Lung (tissue), 12 donors: ENCODE results near the gene NFYC. TPM values are rescaled to one million over a fixed set of nuclear protein-coding genes. Genes with fewer than 3 reads are reported as not detected.

ENCODE experiments used
- ATAC-seq: fragments of 200-7000 bp; cut with Tn5 transposase; one replicate; pipeline ENCODE4 v1.9.1; 2020; ENCODE audit warnings: moderate number of reproducible peaks; ENCODE audit not compliant: insufficient read depth, low FRiP score
- DNase-seq, 3 donors: peaks; one replicate each; pipeline ENCODE4 v3.0.0-alpha.2; 2013 to 2017
- H3K27ac ChIP-seq, 2 donors: one replicate each; pipeline ENCODE4 v1.5.1; 2013; ENCODE audit warnings: mild to moderate bottlenecking in 2 of 2, moderate library complexity in 2 of 2, control low read depth in 1 of 2, inconsistent platforms in 1 of 2, low read depth in 1 of 2, low read length in 1 of 2
- H3K27me3 ChIP-seq, 3 donors: one replicate each; pipeline ENCODE4 v1.5.1; 2013; ENCODE audit warnings: low read length in 2 of 3; ENCODE audit not compliant: control insufficient read depth in 3 of 3, insufficient read depth in 3 of 3
- H3K36me3 ChIP-seq, 4 donors: one replicate each; pipeline ENCODE4 v1.5.1; 2013; ENCODE audit warnings: low read length in 4 of 4, mild to moderate bottlenecking in 1 of 4, moderate library complexity in 1 of 4; ENCODE audit not compliant: control insufficient read depth in 4 of 4, insufficient read depth in 4 of 4
- H3K4me1 ChIP-seq, 5 donors: one replicate each; pipeline ENCODE4 v1.5.1; 2013; ENCODE audit warnings: low read length in 5 of 5, mild to moderate bottlenecking in 2 of 5, moderate library complexity in 1 of 5; ENCODE audit not compliant: control insufficient read depth in 5 of 5, insufficient read depth in 5 of 5
- H3K4me3 ChIP-seq: one replicate; pipeline ENCODE4 v1.5.1; 2013; ENCODE audit warnings: mild to moderate bottlenecking, control low read depth, moderate library complexity
- H3K9ac ChIP-seq, 2 donors: one replicate each; pipeline ENCODE4 v1.5.1; 2013; ENCODE audit warnings: low read length in 2 of 2, control low read depth in 1 of 2; ENCODE audit not compliant: insufficient read depth in 1 of 2
- H3K9me3 ChIP-seq, 4 donors: one replicate each; pipeline ENCODE4 v1.5.1; 2013; ENCODE audit warnings: low read length in 3 of 4, mild to moderate bottlenecking in 1 of 4, moderate library complexity in 1 of 4; ENCODE audit not compliant: control insufficient read depth in 4 of 4, insufficient read depth in 3 of 4
- WGBS, 2 donors: extraction: QIAGEN DNeasy Blood & Tissue Kit; methylation state at CpG; one replicate each; pipeline ENCODE4 v1.1.7; 2013; 5-methylcytosine and 5-hydroxymethylcytosine counted together
- polyA plus RNA-seq, 2 donors: library from polyadenylated mRNA; stranded (reverse); fragments of 200-250 nt; gene quantifications; one replicate each; pipeline ENCODE4 v1.2.1, GENCODE V29; 2013
- total RNA-seq, 2 donors: library from RNA; depleted of rRNA in 1 of 2; stranded (reverse); fragments of >200 nt in 1 of 2; gene quantifications; one replicate each; pipeline ENCODE4 v1.2.1, GENCODE V29; 2014 to 2021
- TF ChIP-seq, protein P1 (sequence below): IDR thresholded peaks from 2 replicates; pipeline ENCODE4 v1.5.1; 2012; ENCODE audit warnings: mild to moderate bottlenecking; ENCODE audit errors: control extremely low read depth, extremely low read depth
- donor health status: control.
- donor health status: control.
- donor health status: Bipolar disorder and iron deficiency.
- donor health status: healthy.
- donor health status: DM: yes; HTN: yes; CAD: no.

The NFYC gene
- total and polyA plus RNA-seq, 4 donors: 28.6 to 69.5 (median 50.3) TPM

DNA sequence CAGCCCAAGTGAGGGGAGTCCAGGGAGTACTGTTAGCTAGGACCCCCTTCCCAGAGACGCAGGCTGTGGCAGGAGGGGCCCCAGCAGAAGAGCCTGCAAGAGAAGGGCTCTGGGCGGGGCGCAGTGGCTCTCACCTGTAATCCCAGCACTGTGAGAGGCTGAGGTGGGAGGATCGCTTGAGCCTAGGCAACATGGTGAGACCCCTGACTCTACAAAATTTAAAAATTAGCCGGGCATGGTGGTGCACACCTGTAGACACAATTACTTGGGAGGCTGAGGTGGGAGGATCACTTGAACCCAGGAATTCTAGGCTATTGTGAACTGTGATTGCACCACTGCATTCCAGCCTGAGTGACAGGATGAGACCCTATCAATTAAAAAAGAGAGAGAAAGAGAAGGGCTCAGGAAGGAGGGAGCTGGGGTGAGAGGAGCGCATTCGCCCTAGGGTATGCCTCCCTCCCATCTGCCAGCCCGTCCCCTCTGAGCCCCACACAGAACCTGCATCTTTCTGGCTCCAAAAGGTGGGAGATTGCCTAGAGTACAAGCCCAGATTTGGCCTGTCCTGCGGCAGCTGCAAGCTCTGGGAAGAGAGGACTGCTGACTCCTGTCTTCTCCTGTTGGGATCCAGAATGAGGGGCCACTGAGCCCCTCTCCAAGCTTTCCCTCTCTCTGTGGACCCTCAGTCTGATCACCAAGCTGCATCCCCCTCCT, 95.6 kb downstream of the NFYC start:
- TF ChIP-seq, protein P1, sequence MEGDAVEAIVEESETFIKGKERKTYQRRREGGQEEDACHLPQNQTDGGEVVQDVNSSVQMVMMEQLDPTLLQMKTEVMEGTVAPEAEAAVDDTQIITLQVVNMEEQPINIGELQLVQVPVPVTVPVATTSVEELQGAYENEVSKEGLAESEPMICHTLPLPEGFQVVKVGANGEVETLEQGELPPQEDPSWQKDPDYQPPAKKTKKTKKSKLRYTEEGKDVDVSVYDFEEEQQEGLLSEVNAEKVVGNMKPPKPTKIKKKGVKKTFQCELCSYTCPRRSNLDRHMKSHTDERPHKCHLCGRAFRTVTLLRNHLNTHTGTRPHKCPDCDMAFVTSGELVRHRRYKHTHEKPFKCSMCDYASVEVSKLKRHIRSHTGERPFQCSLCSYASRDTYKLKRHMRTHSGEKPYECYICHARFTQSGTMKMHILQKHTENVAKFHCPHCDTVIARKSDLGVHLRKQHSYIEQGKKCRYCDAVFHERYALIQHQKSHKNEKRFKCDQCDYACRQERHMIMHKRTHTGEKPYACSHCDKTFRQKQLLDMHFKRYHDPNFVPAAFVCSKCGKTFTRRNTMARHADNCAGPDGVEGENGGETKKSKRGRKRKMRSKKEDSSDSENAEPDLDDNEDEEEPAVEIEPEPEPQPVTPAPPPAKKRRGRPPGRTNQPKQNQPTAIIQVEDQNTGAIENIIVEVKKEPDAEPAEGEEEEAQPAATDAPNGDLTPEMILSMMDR: no peak
- ATAC-seq (no peak), DNase-seq (no peak)
- peaks cover 0 to 38% (median 10%) of the 10 kb centered on the region in 5 donors for H3K4me1 ChIP-seq
- 83 to 96% methylated on average over 9 of the region's 9 CpGs for WGBS, 2 donors
- no peak overlapping the region for H3K27ac ChIP-seq
- no peak overlapping the region for H3K4me3 ChIP-seq
- no peaks in the 10 kb centered on the region for H3K36me3 ChIP-seq
- no peaks in the 10 kb centered on the region for H3K9me3 ChIP-seq
- H3K27me3 ChIP-seq: peaks cover 0 to 5% (median 0%) of the 10 kb centered on the region in 3 donors
- no peak overlapping the region for H3K9ac ChIP-seq

DNA sequence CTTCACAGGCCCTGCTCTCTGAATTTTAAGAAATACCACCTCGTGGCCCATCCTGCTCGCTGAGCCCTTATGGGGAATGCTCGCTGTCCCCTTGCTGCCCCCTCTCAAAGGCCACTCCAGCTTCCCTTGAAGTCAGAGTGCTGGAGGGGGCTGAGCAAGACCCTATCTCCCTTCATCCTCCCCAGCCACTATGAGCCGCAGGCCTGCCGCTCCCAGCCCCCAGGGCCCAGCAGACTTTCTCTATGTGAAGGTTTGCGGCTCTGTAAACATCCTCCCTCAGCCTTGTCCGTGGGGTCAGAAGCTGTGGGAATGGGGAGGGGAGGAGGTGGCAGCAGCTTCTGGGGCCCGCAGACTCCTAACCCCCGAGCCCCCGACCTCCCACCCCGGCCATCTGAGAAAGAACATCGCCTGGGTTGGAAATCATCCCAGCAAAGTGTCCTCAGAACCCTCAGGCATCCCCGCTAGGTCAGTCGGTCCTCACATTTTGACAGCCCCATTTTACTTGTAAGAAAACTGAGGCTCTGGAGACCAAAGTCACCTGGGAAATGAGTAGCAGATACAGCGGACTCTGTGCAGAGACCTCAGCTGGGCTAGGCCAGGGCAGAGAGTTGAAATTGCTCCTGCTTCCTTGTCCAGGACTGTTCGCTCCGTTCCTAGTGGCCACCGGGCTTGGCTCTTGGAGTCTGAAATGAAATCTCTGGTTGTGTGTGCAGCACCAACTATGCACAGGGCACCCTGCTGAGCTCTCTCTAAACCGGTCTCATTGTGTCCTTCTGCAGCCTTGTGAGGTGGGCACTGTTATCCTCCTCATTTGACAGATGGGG, 96.4 kb downstream of the NFYC start:
- 82 to 87% methylated on average over 19 of the region's 19 CpGs for WGBS, 2 donors
- H3K9ac ChIP-seq: no peak overlapping the region
- no peaks in the 10 kb centered on the region for H3K9me3 ChIP-seq
- DNase-seq (peak in 1 of 3 donors; percentile 56), ATAC-seq (no peak)
- no peak overlapping the region for H3K27ac ChIP-seq
- no peak overlapping the region for H3K4me3 ChIP-seq
- H3K36me3 ChIP-seq: no peaks in the 10 kb centered on the region
- TF ChIP-seq, protein P1: no peak
- peaks cover 0 to 31% (median 8%) of the 10 kb centered on the region in 5 donors for H3K4me1 ChIP-seq
- H3K27me3 ChIP-seq: peaks cover 0 to 3% (median 0%) of the 10 kb centered on the region in 3 donors

- TF ChIP-seq, protein P1: no peak
- DNase-seq: no peak
- 91 to 92% methylated on average over 17 of the region's 17 CpGs for WGBS, 2 donors
- no peak for ATAC-seq
- Histone ChIP-seq H3K9me3 (no peaks in the 10 kb centered on the region), H3K9ac (no peak overlapping the region), H3K27me3 (no peaks in the 10 kb centered on the region), H3K4me1 (peaks cover 0 to 26% (median 4%) of the 10 kb centered on the region in 5 donors), H3K36me3 (no peaks in the 10 kb centered on the region), H3K27ac (no peak overlapping the region), H3K4me3 (no peak overlapping the region)
These were observed 97.2 kb downstream of the NFYC start for GRCh38 chr1:40788561-40789341.
